COR-L47 (cell line): ENCODE measurements around the gene MTMR4.
A peak's percentile ranks its signal among the peaks of the same experiment; 100 is the strongest.
"Not testable (repeated sequence)": the region's sequence is repeated elsewhere in the genome, so short reads cannot be mapped to it uniquely, and the experiment has no call there.

Experiments used
- DNase-seq: peaks from one replicate; lab custom pipeline; 2025; lab: John Stamatoyannopoulos, UW

Gene MTMR4

GRCh38 chr17:58492238-58493121 lies 22.0 kb downstream of the MTMR4 start:
- DNase-seq = no peak

GRCh38 chr17:58491510-58492045 lies 22.9 kb downstream of the MTMR4 start:
- no peak for DNase-seq

DNA sequence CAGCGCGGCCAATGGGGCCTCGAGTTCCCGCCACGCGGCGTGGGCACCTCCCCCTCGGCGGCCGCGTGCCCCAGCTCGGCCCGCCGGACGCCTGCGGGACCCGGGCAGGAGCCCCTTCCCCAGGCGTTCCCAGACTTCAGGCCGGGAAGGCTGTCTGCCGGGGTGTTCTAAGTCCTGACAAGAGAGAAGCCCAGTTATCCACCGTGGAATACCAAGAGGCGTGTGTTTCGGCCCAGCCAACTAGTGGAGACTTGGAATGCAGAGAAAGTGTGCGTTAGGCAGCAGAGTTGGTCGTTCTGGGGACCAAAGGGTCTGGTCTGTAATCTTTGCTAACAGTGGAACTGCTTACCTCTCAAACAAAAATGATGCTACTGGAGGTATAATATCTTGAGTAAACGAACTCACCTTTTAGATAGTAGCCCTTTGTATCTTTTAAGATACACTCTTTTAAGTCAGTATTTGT lies 26.0 kb downstream of the MTMR4 start:
- DNase-seq = no peak

DNA sequence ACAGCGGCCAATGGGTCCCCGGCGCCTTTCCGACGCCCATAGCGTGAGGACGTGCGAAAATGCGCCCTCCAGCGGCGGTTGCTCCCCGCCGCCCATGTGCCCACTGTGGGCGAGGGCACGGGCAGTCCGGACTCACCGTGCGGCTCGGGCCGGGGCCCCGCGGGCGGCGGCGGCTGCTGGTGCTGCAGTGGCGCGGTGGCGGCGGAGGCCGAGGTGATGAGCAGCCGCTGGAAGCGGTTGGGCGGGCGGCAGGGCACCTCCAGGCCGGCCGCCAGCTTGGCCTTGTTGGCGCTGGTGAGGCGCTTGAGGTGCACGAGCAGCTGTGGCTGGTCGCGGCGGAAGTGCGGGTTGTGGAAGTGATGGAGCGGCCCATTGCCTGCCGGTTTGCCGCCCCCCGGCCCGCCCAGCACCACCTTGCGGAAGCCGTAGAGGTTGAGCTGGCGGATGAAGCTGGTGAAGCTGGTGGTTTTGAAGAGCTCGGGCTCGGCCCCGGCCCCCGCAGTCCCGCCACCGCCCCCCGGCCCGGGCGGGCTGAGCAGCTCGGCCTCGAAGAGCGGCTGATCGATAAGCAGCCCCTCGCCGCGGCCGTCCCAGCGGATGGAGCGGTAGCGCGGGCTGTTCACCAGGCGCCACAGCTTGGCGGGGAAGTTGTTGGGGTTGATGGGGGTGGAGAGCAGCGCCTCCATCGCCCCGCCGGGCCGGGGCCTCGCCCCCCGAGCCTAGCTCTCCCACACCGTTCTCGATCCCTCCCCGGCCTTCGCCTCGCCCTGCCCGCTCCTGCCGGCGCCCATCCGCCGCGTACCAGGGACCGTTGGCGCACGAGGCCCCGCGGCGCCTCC lies 26.6 kb downstream of the MTMR4 start, which contains the start of gene HSF5:
TSS of gene HSF5 (minus strand) at position 820 of the 839 bp plus-strand sequence. CDS start at position 686, 134 bp downstream.
- DNase-seq = no peak

DNA sequence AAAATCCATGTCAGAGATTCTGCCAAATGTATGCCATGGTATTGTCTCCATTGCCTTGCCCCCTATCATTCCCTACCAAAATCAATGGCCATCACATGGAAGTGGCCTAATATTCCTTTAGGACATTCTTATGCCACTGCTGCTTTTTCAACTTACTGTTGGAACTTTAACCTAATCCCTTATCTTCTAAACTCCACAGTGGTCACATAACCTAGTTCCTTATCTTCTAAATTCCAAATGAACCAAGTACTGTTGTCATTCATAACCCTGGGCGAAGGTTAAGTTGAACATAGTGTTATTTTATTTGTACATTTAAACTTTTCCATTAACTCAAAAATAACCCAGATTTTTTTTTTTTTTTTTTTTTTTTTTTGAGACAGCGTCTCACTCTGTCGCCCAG lies 29.8 kb downstream of the MTMR4 start:
- no peak for DNase-seq

DNA sequence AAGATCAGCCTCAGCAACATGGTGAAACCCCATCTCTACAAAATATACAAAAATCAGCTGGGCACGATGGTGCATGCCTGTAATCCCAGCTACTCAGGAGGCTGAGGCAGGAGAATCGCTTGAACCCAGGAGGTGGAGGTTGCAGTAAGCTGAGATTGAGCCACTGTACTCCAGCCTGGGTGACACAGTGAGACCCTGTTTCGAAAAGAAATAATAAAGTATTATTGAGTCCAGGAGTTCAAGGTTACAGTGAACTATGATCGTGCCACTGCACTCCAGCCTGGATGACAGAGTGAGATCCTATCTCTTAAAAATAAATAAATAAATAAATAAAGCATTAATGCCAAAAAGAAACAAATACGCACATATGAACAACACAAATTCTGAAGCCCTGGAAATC lies 32.6 kb downstream of the MTMR4 start:
- not testable (repeated sequence) for DNase-seq

DNA sequence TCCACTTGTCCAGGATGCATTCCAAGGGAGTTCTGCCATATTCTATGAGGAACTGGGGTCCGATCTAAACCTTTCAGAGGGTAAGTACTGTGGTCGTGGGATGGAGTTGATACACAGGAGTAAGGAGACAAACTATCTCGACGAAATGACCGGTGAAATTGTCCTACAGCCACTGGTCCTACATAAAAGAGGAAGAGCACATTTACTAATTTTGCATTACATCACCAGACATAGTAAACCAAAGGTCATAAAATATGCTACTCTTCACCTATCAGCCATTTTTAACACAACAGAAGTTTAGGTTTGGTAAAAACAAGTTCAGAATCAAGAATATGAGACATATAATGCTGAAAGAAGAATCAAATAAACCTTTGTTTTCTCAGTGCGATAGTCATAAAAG lies 34.3 kb downstream of the MTMR4 start:
- no peak for DNase-seq

GRCh38 chr17:58476812-58477211 lies 37.6 kb downstream of the MTMR4 start:
- no peak for DNase-seq

GRCh38 chr17:58475985-58476384 lies 38.5 kb downstream of the MTMR4 start:
- DNase-seq = no peak

GRCh38 chr17:58470356-58470755 lies 44.1 kb downstream of the MTMR4 start:
- DNase-seq = no peak

- no peak for DNase-seq
Measured at GRCh38 chr17:58468944-58469343, 45.5 kb downstream of the MTMR4 start.

GRCh38 chr17:58455491-58455890 lies 58.9 kb downstream of the MTMR4 start:
- DNase-seq = no peak

DNA sequence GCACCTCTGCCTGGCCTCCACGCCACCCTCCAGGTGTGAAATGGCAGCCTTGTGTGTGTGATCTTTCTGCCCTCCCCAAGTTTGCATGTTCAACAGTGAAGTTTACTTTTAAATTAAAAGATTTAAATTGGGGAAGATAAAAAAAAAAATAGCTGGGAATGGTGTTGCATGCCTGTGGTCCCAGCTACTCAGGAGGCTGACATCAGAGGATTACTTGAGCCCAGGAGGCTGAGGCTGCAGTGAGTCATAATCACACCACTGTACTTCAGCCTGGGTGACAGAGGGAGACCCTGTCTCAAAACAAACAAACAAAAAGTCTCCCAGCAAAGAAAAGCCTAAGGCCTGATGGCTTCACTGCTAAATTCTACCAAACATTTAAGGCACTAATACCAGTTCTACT lies 61.7 kb downstream of the MTMR4 start:
- no peak for DNase-seq

DNA sequence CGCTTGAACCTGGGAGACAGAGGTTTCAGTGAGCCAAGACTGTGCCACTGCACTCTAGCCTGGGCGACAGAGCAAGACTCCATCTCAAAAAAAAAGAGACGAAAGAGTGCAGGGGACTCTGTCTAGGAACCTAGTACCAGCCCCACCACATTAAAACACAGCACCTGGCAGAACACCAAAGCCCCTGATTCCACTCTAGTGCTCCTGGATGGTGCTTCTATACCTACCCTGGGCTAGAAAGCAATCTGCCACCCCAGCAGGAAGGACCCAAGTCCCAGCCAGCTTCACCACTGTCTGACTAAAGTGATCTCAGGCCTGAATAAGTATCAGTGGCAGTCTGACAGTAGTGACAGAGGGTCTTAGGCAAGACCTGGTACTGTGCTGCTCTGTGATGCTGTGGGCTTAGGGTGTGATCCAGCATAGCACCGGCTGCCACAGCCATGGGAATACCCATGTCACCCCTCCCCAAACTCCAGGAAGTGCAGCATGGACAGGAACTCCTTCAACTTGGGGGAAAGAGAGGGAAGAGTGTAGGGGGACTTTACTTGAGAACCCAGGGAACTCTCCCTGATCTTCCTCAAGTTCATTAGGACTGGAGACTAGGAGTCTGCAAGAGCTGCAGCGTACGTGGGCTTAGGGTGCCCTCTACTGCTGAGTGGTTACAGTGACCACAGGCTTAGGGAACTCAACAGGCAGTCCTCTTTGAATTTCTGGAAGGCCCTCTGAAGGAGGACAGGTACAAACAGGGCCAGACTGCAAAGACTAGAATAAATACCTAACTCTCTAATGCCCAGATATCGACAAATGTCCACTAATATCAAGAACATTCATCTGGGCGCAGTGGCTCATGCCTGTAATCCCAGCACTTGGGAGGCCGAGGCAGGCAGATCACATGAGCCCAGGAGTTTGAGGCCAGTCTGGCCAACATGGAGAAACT lies 67.1 kb downstream of the MTMR4 start:
- peak; percentile 73 for DNase-seq

DNA sequence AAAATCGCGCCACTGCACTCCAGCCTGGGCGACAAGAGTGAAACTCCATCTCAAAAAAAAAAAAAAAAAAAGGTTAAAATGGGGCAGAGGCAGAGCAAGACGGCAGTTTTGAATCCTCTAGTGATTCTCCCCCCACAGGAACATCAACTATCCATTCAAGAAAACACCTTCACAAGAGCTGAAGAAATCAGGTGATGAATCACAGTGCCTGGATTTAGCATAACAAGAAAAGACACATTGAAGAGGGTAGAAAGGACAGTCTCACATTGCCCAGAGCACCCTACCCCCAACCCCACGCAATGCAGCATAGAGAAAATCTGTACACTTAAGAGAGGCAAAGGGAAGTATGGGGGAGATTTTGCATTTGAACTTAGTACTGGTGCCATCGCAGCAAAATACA lies 68.4 kb downstream of the MTMR4 start:
- no peak for DNase-seq
